ENCODE data around the gene LRRN4. TPM values are rescaled to one million over a fixed set of nuclear protein-coding genes. Genes with fewer than 3 reads are reported as not detected.

Gene LRRN4
- total RNA-seq, 4 donors from 2014 or later: not detected

DNA sequence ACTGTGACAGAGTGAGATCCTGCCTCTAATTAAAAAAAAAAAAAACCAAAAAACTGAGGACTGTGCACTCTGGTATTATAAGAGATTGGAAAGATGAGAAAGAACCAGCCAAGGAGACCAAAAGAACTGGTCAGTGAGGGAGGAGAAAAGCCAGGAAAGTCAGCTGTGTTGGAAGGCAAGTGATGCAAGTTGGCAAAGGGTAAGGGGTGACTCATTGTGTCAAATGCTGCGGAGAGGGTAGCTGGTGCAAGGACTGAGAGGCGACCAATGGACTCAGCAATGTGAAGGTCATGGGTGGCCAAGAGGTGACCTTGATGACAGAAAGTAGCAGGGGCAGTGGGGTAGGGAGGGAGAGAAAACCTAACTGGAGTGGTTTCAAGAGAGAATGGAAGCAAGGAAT, 27.4 kb upstream of the LRRN4 start:
- Histone ChIP-seq H3K36me3 (peaks cover 0 to 30% (median 3%) of the 10 kb centered on the region in 3 donors), H3K4me3 (no peak overlapping the region), H3K27ac (no peak overlapping the region), H3K9me3 (no peaks in the 10 kb centered on the region), H3K27me3 (no peaks in the 10 kb centered on the region), H3K4me1 (peaks cover 0 to under 1% (median 0%) of the 10 kb centered on the region in 4 donors)
- no peak for TF ChIP-seq CTCF (IDR thresholded peaks at IDR 0.05)
- TF ChIP-seq POLR2A (IDR thresholded peaks at IDR 0.05): no peak
- no peak for DNase-seq

DNA sequence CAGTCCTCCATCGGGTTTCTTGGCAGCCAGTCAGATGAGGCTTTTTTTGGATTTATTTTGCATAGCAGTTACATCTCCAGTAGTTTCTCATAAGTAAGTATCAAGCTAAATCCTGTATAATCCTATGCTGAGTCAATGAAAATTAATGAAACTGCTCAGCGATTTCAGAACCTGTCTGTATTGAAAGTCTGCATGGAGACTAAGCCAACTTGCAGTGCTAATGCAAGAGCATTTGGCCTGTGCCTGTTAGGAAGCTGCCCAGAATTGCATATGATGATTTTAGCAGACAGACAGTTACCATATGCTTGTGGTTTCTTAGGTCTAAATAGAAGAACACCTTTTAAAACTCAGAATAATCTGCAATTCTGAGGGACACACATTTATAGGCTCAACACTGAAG, 25.2 kb upstream of the LRRN4 start:
- Histone ChIP-seq H3K9me3 (no peaks in the 10 kb centered on the region), H3K4me3 (no peak overlapping the region), H3K4me1 (peaks cover 0 to 8% (median 2%) of the 10 kb centered on the region in 4 donors), H3K27me3 (no peaks in the 10 kb centered on the region), H3K27ac (no peak overlapping the region), H3K36me3 (peaks cover 0 to 17% (median 0%) of the 10 kb centered on the region in 3 donors)
- TF ChIP-seq CTCF (IDR thresholded peaks at IDR 0.05) (no peak), POLR2A (IDR thresholded peaks at IDR 0.05) (no peak)
- DNase-seq: no peak

DNA sequence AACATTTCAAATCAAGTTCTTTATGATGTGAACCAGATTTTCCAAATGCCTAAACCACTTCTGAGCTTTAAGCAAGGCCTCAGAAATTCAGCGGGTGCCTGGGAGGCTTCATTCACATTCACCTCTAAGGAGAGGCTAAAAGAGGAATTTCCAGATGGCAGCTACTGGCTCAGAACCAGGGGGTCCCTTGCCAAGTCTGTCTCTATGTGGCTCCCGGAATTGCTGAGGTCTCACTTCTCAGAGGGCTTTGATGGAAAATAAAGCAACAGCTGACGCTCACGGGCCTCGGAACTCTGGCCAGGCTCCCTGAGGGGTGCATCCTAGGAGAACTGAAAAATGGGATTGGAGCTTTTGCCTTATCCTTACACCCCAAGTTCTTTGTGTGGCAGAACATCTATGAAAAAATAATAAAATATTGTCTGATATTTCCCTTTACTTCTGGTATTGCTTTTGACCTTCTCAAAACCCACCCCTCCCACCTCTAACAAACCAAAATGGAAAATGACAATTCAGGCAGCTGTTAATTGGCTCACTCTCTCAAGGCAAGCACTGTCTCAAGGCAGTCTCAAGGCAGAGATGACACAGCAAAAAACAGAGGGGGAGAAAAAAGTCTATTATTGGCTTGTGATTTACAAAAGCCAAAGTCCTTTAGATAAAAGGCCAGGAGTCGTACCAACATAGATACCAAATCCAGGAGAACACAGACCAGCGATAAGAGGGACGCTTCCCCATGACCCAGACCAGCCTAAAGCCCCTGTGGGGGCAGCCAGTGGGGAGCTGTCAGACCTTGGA, 21.8 kb upstream of the LRRN4 start:
- H3K36me3 ChIP-seq: peaks cover 0 to 16% (median 0%) of the 10 kb centered on the region in 3 donors
- DNase-seq: no peak
- H3K4me3 ChIP-seq: no peak overlapping the region
- no peaks in the 10 kb centered on the region for H3K27me3 ChIP-seq
- H3K27ac ChIP-seq: peak overlapping the region in 3 of 4 donors; percentile 23 to 67 (median 61)
- H3K9me3 ChIP-seq: no peaks in the 10 kb centered on the region
- no peak for TF ChIP-seq CTCF (IDR thresholded peaks at IDR 0.05)
- TF ChIP-seq POLR2A (IDR thresholded peaks at IDR 0.05): no peak
- peaks cover 0 to 8% (median 2%) of the 10 kb centered on the region in 4 donors for H3K4me1 ChIP-seq

DNA sequence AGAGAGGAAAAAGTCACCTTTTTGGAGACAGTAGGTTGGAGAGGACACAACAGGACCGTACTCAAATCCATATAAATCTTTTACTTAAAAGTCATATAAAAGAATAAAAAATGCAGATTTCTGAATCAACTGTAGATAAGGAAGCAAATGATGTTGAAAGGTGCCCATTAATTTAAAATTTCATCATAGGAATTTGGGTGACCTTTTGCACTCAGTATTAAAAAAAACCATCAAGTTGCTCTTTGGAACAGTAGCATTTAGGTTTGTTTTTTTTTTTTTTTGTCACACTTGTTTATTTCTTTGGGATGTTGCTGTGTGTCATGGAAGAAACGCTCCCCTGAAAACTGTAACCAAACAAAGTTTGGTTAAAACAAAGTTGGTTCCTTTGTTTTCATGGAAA, 20.9 kb upstream of the LRRN4 start:
- H3K27me3 ChIP-seq: no peaks in the 10 kb centered on the region
- TF ChIP-seq CTCF (IDR thresholded peaks at IDR 0.05): no peak
- TF ChIP-seq POLR2A (IDR thresholded peaks at IDR 0.05): no peak
- peaks cover 0 to 16% (median 0%) of the 10 kb centered on the region in 3 donors for H3K36me3 ChIP-seq
- no peak for DNase-seq
- H3K4me3 ChIP-seq: no peak overlapping the region
- no peak overlapping the region for H3K27ac ChIP-seq
- H3K4me1 ChIP-seq: peaks cover 0 to 8% (median 2%) of the 10 kb centered on the region in 4 donors
- H3K9me3 ChIP-seq: no peaks in the 10 kb centered on the region

- Histone ChIP-seq H3K36me3 (peaks cover 0 to 16% (median 0%) of the 10 kb centered on the region in 3 donors), H3K4me3 (no peak overlapping the region), H3K27ac (no peak overlapping the region), H3K4me1 (peaks cover 0 to 8% (median 2%) of the 10 kb centered on the region in 4 donors), H3K9me3 (no peaks in the 10 kb centered on the region), H3K27me3 (no peaks in the 10 kb centered on the region)
- TF ChIP-seq POLR2A (IDR thresholded peaks at IDR 0.05): no peak
- TF ChIP-seq CTCF (IDR thresholded peaks at IDR 0.05): peak in 4 of 6 experiments; percentile 35 to 62 (median 50)
- DNase-seq: no peak
Observed at GRCh38 chr20:6074145-6074561, 20.3 kb upstream of the LRRN4 start.
